Trophoblast cell (in vitro differentiated cells and primary cell): ENCODE measurements around the gene SHROOM2.

Experiments
- DNase-seq, 2 donors: peaks; one replicate each; pipeline ENCODE4 v3.0.0-alpha.2; 2016
- H2AFZ ChIP-seq: 2 replicates; pipeline ENCODE4 v1.6.1; 2013; ENCODE audit warnings: low read length, moderate library complexity, mild to moderate bottlenecking; ENCODE audit not compliant: insufficient read depth, poor library complexity
- H2AK5ac ChIP-seq: 2 replicates; pipeline ENCODE4 v1.6.1; 2013; ENCODE audit warnings: mild to moderate bottlenecking, low read length
- H2BK120ac ChIP-seq: 2 replicates; pipeline ENCODE4 v1.6.1; 2013; ENCODE audit warnings: low read length, mild to moderate bottlenecking, moderate library complexity; ENCODE audit not compliant: insufficient read depth, poor library complexity
- H2BK12ac ChIP-seq: 2 replicates; pipeline ENCODE4 v1.6.1; 2013; ENCODE audit warnings: mild to moderate bottlenecking, low read length, moderate library complexity
- H2BK5ac ChIP-seq: 2 replicates; pipeline ENCODE4 v1.6.1; 2013; ENCODE audit warnings: low read length, low read depth, moderate library complexity, mild to moderate bottlenecking; ENCODE audit not compliant: poor library complexity
- H3K14ac ChIP-seq: 2 replicates; pipeline ENCODE4 v1.6.1; 2013; ENCODE audit warnings: mild to moderate bottlenecking, low read length
- H3K18ac ChIP-seq: 2 replicates; pipeline ENCODE4 v1.6.1; 2013; ENCODE audit warnings: mild to moderate bottlenecking, low read length
- H3K23ac ChIP-seq: 2 replicates; pipeline ENCODE4 v1.6.1; 2013; ENCODE audit warnings: low read length
- H3K27ac ChIP-seq: 2 replicates; pipeline ENCODE4 v1.5.1; 2013; ENCODE audit warnings: low read depth, mild to moderate bottlenecking, inconsistent platforms, low read length, moderate library complexity
- H3K27me3 ChIP-seq: 2 replicates; pipeline ENCODE4 v1.6.1; 2013; ENCODE audit warnings: inconsistent platforms, mild to moderate bottlenecking, low read length, moderate library complexity; ENCODE audit not compliant: insufficient read depth
- H3K36me3 ChIP-seq, 2 experiments: 1 replicate in 1 of 2; 2 replicates in 1 of 2; pipeline ENCODE4 v1.6.1; 2013; ENCODE audit warnings: low read length in 2 of 2, mild to moderate bottlenecking in 2 of 2, moderate library complexity in 1 of 2; ENCODE audit not compliant: insufficient read depth in 2 of 2, control insufficient read depth in 1 of 2
- H3K4ac ChIP-seq: 2 replicates; pipeline ENCODE4 v1.6.1; 2013; ENCODE audit warnings: low read depth, mild to moderate bottlenecking, low read length, moderate library complexity
- H3K4me1 ChIP-seq, 2 experiments: 1 replicate in 1 of 2; 2 replicates in 1 of 2; pipeline ENCODE4 v1.6.1; 2013; ENCODE audit warnings: low read length in 2 of 2, mild to moderate bottlenecking in 2 of 2, moderate library complexity in 1 of 2; ENCODE audit not compliant: insufficient read depth in 2 of 2, control insufficient read depth in 1 of 2
- H3K4me2 ChIP-seq: 2 replicates; pipeline ENCODE4 v1.6.1; 2013; ENCODE audit warnings: inconsistent platforms, mild to moderate bottlenecking, low read length, moderate library complexity
- H3K4me3 ChIP-seq: 2 replicates; pipeline ENCODE4 v1.5.1; 2013; ENCODE audit warnings: mild to moderate bottlenecking, low read depth, low read length, inconsistent platforms
- H3K79me1 ChIP-seq: one replicate; pipeline ENCODE4 v1.6.1; 2013; ENCODE audit warnings: low read length
- H3K79me2 ChIP-seq: 2 replicates; pipeline ENCODE4 v1.6.1; 2013; ENCODE audit warnings: low read length, mild to moderate bottlenecking; ENCODE audit not compliant: control insufficient read depth, insufficient read depth, poor library complexity
- H3K9ac ChIP-seq: 2 replicates; pipeline ENCODE4 v1.6.1; 2013; ENCODE audit warnings: mild to moderate bottlenecking, low read length
- H3K9me3 ChIP-seq: 2 replicates; pipeline ENCODE4 v1.6.1; 2013; ENCODE audit warnings: low read depth, mild to moderate bottlenecking, control low read depth, inconsistent platforms, low read length; ENCODE audit not compliant: insufficient read depth
- H4K12ac ChIP-seq: 2 replicates; pipeline ENCODE4 v1.6.1; 2013; ENCODE audit warnings: low read depth, mild to moderate bottlenecking, low read length, moderate library complexity
- H4K8ac ChIP-seq: 2 replicates; pipeline ENCODE4 v1.6.1; 2013; ENCODE audit warnings: low read depth, mild to moderate bottlenecking, low read length, moderate library complexity
- H4K91ac ChIP-seq: one replicate; pipeline ENCODE4 v1.6.1; 2013; ENCODE audit warnings: low read depth, mild to moderate bottlenecking, low read length, moderate library complexity
- WGBS: extraction: QIAGEN DNeasy Blood & Tissue Kit; methylation state at CpG from one replicate; pipeline ENCODE4 v1.1.7; 2013; ENCODE audit warnings: missing lambda C conversion rate; ENCODE audit not compliant: insufficient read length, insufficient coverage; ENCODE audit errors: extremely low coverage; 5-methylcytosine and 5-hydroxymethylcytosine counted together

SHROOM2 gene

DNA sequence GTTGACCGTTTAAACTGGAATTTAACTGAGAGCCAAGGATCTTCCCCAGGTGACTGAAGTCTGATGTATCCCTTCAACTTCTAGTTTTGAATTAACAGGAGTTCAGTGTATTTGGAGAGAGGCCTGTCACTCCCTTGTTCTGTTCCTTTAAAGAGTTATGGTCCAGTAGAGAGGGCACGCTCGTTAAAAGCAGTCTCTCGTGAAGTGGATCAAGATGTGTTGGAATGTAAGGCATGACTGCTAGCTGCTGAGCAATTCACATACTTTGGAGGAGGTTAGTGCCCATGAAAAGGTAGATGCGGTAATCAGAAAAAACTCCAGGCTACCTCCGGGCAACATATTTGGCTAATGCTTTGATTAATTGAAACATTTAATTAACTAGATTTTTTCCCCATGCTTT lies 65.7 kb downstream of the SHROOM2 start:
- peak overlapping the region; percentile 81 for H4K91ac ChIP-seq
- peak overlapping the region; percentile 99 for H2BK120ac ChIP-seq
- no peak overlapping the region for H3K23ac ChIP-seq
- H3K18ac ChIP-seq: no peak overlapping the region
- peaks cover 0 to 6% of the 10 kb centered on the region in 2 experiments for H3K36me3 ChIP-seq
- H4K8ac ChIP-seq: no peak overlapping the region
- no peak overlapping the region for H2AFZ ChIP-seq
- H3K4ac ChIP-seq: no peak overlapping the region
- H3K9me3 ChIP-seq: no peaks in the 10 kb centered on the region
- no peak overlapping the region for H4K12ac ChIP-seq
- H2BK5ac ChIP-seq: peak overlapping the region; percentile 86
- H3K4me3 ChIP-seq: no peak overlapping the region
- H3K27ac ChIP-seq: peak overlapping the region; percentile 99
- H3K79me1 ChIP-seq: peaks cover 34% of the 10 kb centered on the region
- no peaks in the 10 kb centered on the region for H3K27me3 ChIP-seq
- no peak overlapping the region for H3K9ac ChIP-seq
- no peak overlapping the region for H3K14ac ChIP-seq
- no CpG with 5 or more reads among the region's 6 CpGs for WGBS
- H3K4me2 ChIP-seq: no peak overlapping the region
- H3K4me1 ChIP-seq: peaks cover 30 to 31% of the 10 kb centered on the region in 2 experiments
- H2BK12ac ChIP-seq: no peak overlapping the region
- no peak overlapping the region for H2AK5ac ChIP-seq
- peak in 1 of 2 donors; percentile 33 for DNase-seq
- H3K79me2 ChIP-seq: peaks cover 11% of the 10 kb centered on the region

DNA sequence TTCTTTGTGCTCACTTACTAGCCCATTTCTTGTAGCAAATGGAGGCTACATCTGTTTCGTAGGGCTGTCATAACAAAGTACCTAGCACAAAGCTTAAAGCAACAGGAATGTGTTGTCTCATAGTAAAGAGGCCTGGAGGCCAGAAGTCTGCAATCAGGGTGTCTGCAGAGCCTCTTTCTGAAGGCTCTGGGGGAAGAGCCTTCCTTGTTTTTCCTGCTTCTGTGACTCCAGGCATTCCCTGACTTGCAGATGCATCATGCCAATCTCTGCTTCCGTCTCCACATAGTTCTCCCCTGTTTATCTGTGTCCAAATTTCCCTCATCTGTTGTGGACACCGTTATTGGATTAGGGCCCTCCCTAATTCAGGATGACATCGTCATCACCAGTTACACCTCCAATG lies 67.1 kb downstream of the SHROOM2 start:
- H2BK12ac ChIP-seq: peak overlapping the region; percentile 74
- H3K4ac ChIP-seq: no peak overlapping the region
- H3K4me3 ChIP-seq: no peak overlapping the region
- H3K14ac ChIP-seq: peak overlapping the region; percentile 79
- peak overlapping the region; percentile 99 for H2BK120ac ChIP-seq
- no peak overlapping the region for H3K18ac ChIP-seq
- peak overlapping the region; percentile 76 for H2BK5ac ChIP-seq
- H3K27ac ChIP-seq: peak overlapping the region; percentile 99
- peaks cover 26 to 28% of the 10 kb centered on the region in 2 experiments for H3K4me1 ChIP-seq
- H4K12ac ChIP-seq: no peak overlapping the region
- no peak overlapping the region for H2AK5ac ChIP-seq
- no peak overlapping the region for H3K23ac ChIP-seq
- no peak overlapping the region for H3K4me2 ChIP-seq
- H3K9me3 ChIP-seq: no peaks in the 10 kb centered on the region
- peaks cover 3 to 6% of the 10 kb centered on the region in 2 experiments for H3K36me3 ChIP-seq
- peaks cover 11% of the 10 kb centered on the region for H3K79me2 ChIP-seq
- H4K8ac ChIP-seq: peak overlapping the region; percentile 26
- peak overlapping the region; percentile 93 for H4K91ac ChIP-seq
- H3K9ac ChIP-seq: no peak overlapping the region
- H3K79me1 ChIP-seq: peaks cover 39% of the 10 kb centered on the region
- H3K27me3 ChIP-seq: no peaks in the 10 kb centered on the region
- WGBS: no CpG with 5 or more reads among the region's 4 CpGs
- H2AFZ ChIP-seq: no peak overlapping the region
- no peak for DNase-seq

DNA sequence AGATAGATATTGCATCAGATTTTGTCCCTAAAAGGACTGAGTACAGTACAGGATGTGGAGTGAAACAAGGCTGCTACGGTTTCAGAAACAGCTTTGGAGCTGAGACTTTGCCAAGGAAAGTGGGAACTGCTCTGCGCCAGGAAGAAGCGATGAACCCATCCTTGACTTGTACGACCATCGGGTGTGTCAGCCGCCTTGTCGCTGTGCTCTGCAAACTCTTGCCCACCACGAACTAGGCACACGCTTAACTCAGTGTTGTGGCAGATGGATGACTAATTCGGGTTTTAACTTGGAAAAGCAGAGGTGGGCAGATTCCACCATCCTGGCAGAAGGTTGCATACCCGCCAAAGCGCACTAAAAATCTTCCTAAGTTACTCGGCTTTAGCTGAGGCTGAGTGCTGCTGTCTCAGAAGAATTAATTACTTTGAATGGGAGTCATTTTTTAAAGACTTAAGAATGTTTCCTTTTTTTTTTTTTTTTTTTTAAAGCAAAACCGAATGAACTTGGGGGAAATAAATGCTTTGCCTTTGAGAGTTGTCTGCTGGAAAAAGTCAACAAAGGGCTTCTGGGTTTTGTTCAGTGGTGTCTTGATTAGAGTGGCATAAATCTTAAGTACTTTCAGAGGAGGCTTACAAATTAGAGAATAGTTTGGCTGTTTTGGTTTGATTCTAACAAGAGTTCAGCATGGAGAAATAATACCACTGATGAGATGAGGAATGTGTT lies 69.5 kb downstream of the SHROOM2 start:
- WGBS: no CpG with 5 or more reads among the region's 14 CpGs
- H2BK5ac ChIP-seq: peak overlapping the region; percentile 57
- peak overlapping the region; percentile 91 for H3K4ac ChIP-seq
- H2BK12ac ChIP-seq: peak overlapping the region; percentile 61
- H2AK5ac ChIP-seq: peak overlapping the region; percentile 72
- peaks cover 0 to 3% of the 10 kb centered on the region in 2 experiments for H3K36me3 ChIP-seq
- H3K27me3 ChIP-seq: no peaks in the 10 kb centered on the region
- DNase-seq: no peak
- H3K23ac ChIP-seq: no peak overlapping the region
- H4K91ac ChIP-seq: peak overlapping the region; percentile 76
- H3K4me3 ChIP-seq: no peak overlapping the region
- H4K8ac ChIP-seq: peak overlapping the region; percentile 58
- no peak overlapping the region for H2AFZ ChIP-seq
- no peaks in the 10 kb centered on the region for H3K9me3 ChIP-seq
- peaks cover 23 to 34% of the 10 kb centered on the region in 2 experiments for H3K4me1 ChIP-seq
- H3K4me2 ChIP-seq: no peak overlapping the region
- peak overlapping the region; percentile 70 for H3K14ac ChIP-seq
- no peak overlapping the region for H3K27ac ChIP-seq
- H4K12ac ChIP-seq: peak overlapping the region; percentile 12
- H3K18ac ChIP-seq: peak overlapping the region; percentile 72
- peaks cover 6% of the 10 kb centered on the region for H3K79me2 ChIP-seq
- peak overlapping the region; percentile 80 for H2BK120ac ChIP-seq
- no peak overlapping the region for H3K9ac ChIP-seq
- peaks cover 36% of the 10 kb centered on the region for H3K79me1 ChIP-seq

DNA sequence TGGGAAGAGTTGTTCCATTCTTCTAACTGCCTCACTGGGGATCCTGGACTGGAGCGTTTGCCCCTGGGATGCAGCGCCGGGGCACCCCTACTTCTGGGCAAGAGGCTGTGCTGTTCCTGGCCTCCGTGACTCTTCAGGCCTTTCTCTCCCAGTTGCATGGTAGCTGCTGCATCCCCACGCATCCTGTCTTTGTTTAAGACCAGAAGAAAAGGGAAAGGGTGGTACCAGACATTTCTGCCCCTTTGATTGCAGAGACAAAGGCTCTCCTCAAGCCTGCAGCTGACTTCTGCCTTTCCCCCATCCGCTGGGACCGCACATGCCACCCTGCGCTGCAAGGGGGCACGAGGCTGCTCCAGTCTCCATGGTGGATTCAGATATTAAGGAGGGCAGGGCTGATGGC lies 70.4 kb downstream of the SHROOM2 start:
- peak overlapping the region; percentile 49 for H3K14ac ChIP-seq
- no peak for DNase-seq
- no peak overlapping the region for H3K4me2 ChIP-seq
- no peak overlapping the region for H4K12ac ChIP-seq
- H2AFZ ChIP-seq: no peak overlapping the region
- H4K91ac ChIP-seq: peak overlapping the region; percentile 65
- peaks cover 4% of the 10 kb centered on the region for H3K79me2 ChIP-seq
- H3K27me3 ChIP-seq: no peaks in the 10 kb centered on the region
- H4K8ac ChIP-seq: no peak overlapping the region
- peaks cover 0 to 3% of the 10 kb centered on the region in 2 experiments for H3K36me3 ChIP-seq
- H3K9ac ChIP-seq: no peak overlapping the region
- no peaks in the 10 kb centered on the region for H3K9me3 ChIP-seq
- H3K4me3 ChIP-seq: no peak overlapping the region
- peak overlapping the region; percentile 64 for H3K4ac ChIP-seq
- no peak overlapping the region for H3K27ac ChIP-seq
- H2BK120ac ChIP-seq: peak overlapping the region; percentile 69
- H2AK5ac ChIP-seq: peak overlapping the region; percentile 31
- H3K4me1 ChIP-seq: peaks cover 23 to 30% of the 10 kb centered on the region in 2 experiments
- peaks cover 31% of the 10 kb centered on the region for H3K79me1 ChIP-seq
- WGBS: no CpG with 5 or more reads among the region's 9 CpGs
- no peak overlapping the region for H3K23ac ChIP-seq
- H3K18ac ChIP-seq: peak overlapping the region; percentile 49
- H2BK5ac ChIP-seq: no peak overlapping the region
- no peak overlapping the region for H2BK12ac ChIP-seq
